Measurements from ENCODE around the gene OXCT1. TPM values are rescaled to one million over a fixed set of nuclear protein-coding genes. Genes with fewer than 3 reads are reported as not detected.

OXCT1 gene
- total and polyA plus RNA-seq, 2 donors (not counting 3 experiments of a cell fraction or from before 2014, with no cell fraction given), result 12.8 to 37.4 TPM

- Histone ChIP-seq H3K27ac (ENCODE audit: insufficient read depth, low read depth, low read length) (no peak overlapping the region), H4K20me1 (replicated peaks; ENCODE audit: control insufficient read depth, extremely low read depth, insufficient read depth, low read length) (no peaks in the 10 kb centered on the region), H3K36me3 (ENCODE audit: control insufficient read depth in 2 of 2, extremely low read depth in 1 of 2, insufficient read depth in 2 of 2, low read length in 2 of 2) (no peaks in the 10 kb centered on the region), H3K27me3 (ENCODE audit: control insufficient read depth in 2 of 2, insufficient read depth in 2 of 2, low read length in 2 of 2) (no peaks in the 10 kb centered on the region), H3K9me1 (replicated peaks; ENCODE audit: control insufficient read depth, extremely low read depth, insufficient read depth, low read length) (peaks cover 6% of the 10 kb centered on the region), H3K9me3 (replicated peaks; ENCODE audit: control insufficient read depth, insufficient read depth, low read length) (no peaks in the 10 kb centered on the region), H3K4me3 (replicated peaks in 1 of 3; ENCODE audit: insufficient read depth in 1 of 3, low read depth in 1 of 3, low read length in 3 of 3) (no peak overlapping the region), H3K4me2 (ENCODE audit: insufficient read depth, low read length) (no peak overlapping the region), H2AFZ (ENCODE audit: low read depth, low read length) (no peak overlapping the region), H3K4me1 (ENCODE audit: control insufficient read depth, extremely low read depth, insufficient read depth, low read length) (no peaks in the 10 kb centered on the region), H3K79me2 (ENCODE audit: control insufficient read depth, insufficient read depth, low read length) (no peaks in the 10 kb centered on the region), H3K9ac (replicated peaks; ENCODE audit: extremely low read depth, insufficient read depth, low read length) (no peak overlapping the region)
- FAIRE-seq, result no peak
- POLR2A ChIA-PET, result no interaction called here
- TF ChIP-seq FOS (IDR thresholded peaks at IDR 0.05; ENCODE audit: borderline replicate concordance, insufficient read depth, low read length) (no peak), JUN (IDR thresholded peaks at IDR 0.05; ENCODE audit: borderline replicate concordance, insufficient read depth, insufficient read length, low read depth) (no peak), GATA2 (IDR thresholded peaks at IDR 0.05; ENCODE audit: insufficient read depth, insufficient read length, low read depth, low read length) (no peak), EZH2 (IDR thresholded peaks at IDR 0.05; ENCODE audit: borderline replicate concordance, low read depth, low read length, severe bottlenecking) (no peak), POLR2AphosphoS5 (IDR thresholded peaks at IDR 0.05; ENCODE audit: insufficient read depth, low read depth, low read length) (no peak), CTCF (IDR thresholded peaks at IDR 0.05; ENCODE audit: extremely low read depth in 1 of 2, insufficient read depth in 1 of 2, low read depth in 1 of 2, low read length in 2 of 2) (no peak), MAX (IDR thresholded peaks at IDR 0.05; ENCODE audit: insufficient read depth, insufficient read length) (no peak), MYC (IDR thresholded peaks at IDR 0.05; ENCODE audit: low read depth, low read length) (no peak), POLR2A (IDR thresholded peaks at IDR 0.05; ENCODE audit: low read depth, low read length) (no peak)
- dilution Hi-C loops (cut with MboI; ENCODE audit: extremely low pct_ligation_motif_present, low sequenced_read_pairs), result no loop called here
- intact Hi-C loops (cut with micrococcal nuclease), result no loop called here
- no peak for DNase-seq (ENCODE audit: low read depth, low spot score)
- BruUV-seq (replicated peaks), result no TSS peak
- CTCF ChIA-PET, result interaction anchor here (1.6 to 1.8 kb wide), 2 partner anchors 12 to 80 kb away, joined by 4 read pairs; no protein-coding TSS in a partner anchor
Observed at GRCh38 chr5:41763081-41763480, 107.1 kb downstream of the OXCT1 start.
